Tibial nerve (tissue), 3 donors: ENCODE data around the gene USP5.

ENCODE experiments used
- POLR2A ChIP-seq, 2 donors: fragments of 450-650 bp; IDR thresholded peaks; one replicate each; pipeline ENCODE4 v1.6.1; 2017; ENCODE audit warnings: antibody characterized with exemption in 2 of 2, mild to moderate bottlenecking in 2 of 2, moderate library complexity in 2 of 2
- TF ChIP-seq, protein P1 (sequence below), 5 experiments: fragments of 200-600 bp in 3 of 5; fragments of 450-650 bp in 2 of 5; sonication (generic) in 3 of 5; IDR thresholded peaks; one replicate each; pipeline ENCODE4 v1.5.1; 2016 to 2019; ENCODE audit warnings: antibody characterized with exemption in 5 of 5, mild to moderate bottlenecking in 3 of 5, moderate library complexity in 2 of 5

DNA sequence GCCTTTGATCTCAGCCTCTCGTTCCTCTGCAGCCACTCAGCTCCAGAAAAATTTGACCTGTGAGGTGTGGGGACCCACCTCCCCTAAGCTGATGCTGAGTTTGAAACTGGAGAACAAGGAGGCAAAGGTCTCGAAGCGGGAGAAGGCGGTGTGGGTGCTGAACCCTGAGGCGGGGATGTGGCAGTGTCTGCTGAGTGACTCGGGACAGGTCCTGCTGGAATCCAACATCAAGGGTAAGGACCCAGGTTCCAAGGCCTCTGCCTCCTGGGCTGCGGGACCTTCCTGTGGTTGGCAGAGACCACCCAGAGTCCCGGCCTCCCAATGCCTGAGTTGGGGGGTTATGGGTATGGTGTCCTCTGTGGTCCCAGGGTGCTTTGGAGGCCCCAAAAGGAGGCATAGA lies 34.9 kb upstream of the USP5 start:
- TF ChIP-seq POLR2A (IDR thresholded peaks at IDR 0.05) = no peak
- TF ChIP-seq, protein P1, sequence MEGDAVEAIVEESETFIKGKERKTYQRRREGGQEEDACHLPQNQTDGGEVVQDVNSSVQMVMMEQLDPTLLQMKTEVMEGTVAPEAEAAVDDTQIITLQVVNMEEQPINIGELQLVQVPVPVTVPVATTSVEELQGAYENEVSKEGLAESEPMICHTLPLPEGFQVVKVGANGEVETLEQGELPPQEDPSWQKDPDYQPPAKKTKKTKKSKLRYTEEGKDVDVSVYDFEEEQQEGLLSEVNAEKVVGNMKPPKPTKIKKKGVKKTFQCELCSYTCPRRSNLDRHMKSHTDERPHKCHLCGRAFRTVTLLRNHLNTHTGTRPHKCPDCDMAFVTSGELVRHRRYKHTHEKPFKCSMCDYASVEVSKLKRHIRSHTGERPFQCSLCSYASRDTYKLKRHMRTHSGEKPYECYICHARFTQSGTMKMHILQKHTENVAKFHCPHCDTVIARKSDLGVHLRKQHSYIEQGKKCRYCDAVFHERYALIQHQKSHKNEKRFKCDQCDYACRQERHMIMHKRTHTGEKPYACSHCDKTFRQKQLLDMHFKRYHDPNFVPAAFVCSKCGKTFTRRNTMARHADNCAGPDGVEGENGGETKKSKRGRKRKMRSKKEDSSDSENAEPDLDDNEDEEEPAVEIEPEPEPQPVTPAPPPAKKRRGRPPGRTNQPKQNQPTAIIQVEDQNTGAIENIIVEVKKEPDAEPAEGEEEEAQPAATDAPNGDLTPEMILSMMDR (IDR thresholded peaks at IDR 0.05) = no peak
